ENCODE results near the gene MB.

GRCh38 chr22:35582861-35583670, 34.1 kb downstream of the MB start:
- TF ChIP-seq POLR2A (IDR thresholded peaks at IDR 0.05) = no peak
- peak; percentile 33 to 94 (median 88) for TF ChIP-seq CTCF (IDR thresholded peaks at IDR 0.05)

Measured in Peyer's patch (tissue), 4 donors.